ENCODE data around the gene AHNAK2. TPM values are rescaled to one million over a fixed set of nuclear protein-coding genes. Genes with fewer than 3 reads are reported as not detected.

Gene AHNAK2
- total RNA-seq, 1 experiment from 2014 or later = 30.8 TPM

GRCh38 chr14:104936361-104937155 lies 41.6 kb downstream of the AHNAK2 start:
- Histone ChIP-seq H3K4me1 (replicated peaks; ENCODE audit: insufficient read depth) (no peaks in the 10 kb centered on the region), H4K20me1 (ENCODE audit: insufficient read depth) (no peaks in the 10 kb centered on the region), H3K27ac (no peak overlapping the region), H3K9me2 (ENCODE audit: insufficient read depth) (no peaks in the 10 kb centered on the region), H3K4me3 (no peak overlapping the region), H3K79me2 (ENCODE audit: low read depth) (no peaks in the 10 kb centered on the region), H3K36me3 (ENCODE audit: low read depth) (no peaks in the 10 kb centered on the region), H2AFZ (no peak overlapping the region), H3K4me2 (no peak overlapping the region), H3F3A (ENCODE audit: insufficient read depth, low read depth) (0 out of 2 replicates have a peak, but pooled peaks cover 3% of the 10 kb centered on the region), H3K9me3 (ENCODE audit: insufficient read depth, low read depth) (no peaks in the 10 kb centered on the region), H3K27me3 (ENCODE audit: insufficient read depth, low read depth) (peaks cover 48% of the 10 kb centered on the region)
- TF ChIP-seq EZH2 (IDR thresholded peaks at IDR 0.05; ENCODE audit: low read depth) (no peak), CTCF (conservative IDR thresholded peaks at IDR 0.05) (no peak)
- DNase-seq = no peak
- no TSS peak for BruUV-seq (replicated peaks)
- ChIA-PET POLR2A (ENCODE audit: unreplicated experiment) (no interaction called here), CTCF (interaction anchor here (0.6 kb wide), 1 partner anchor 28 kb away, joined by 4 read pairs; no protein-coding TSS in a partner anchor)
- intact Hi-C loops (cut with micrococcal nuclease; ENCODE audit: unreplicated experiment) = no loop called here

- H3K4me1 ChIP-seq (replicated peaks; ENCODE audit: insufficient read depth) = no peaks in the 10 kb centered on the region
- intact Hi-C loops (cut with micrococcal nuclease; ENCODE audit: unreplicated experiment) = no loop called here
- ChIA-PET POLR2A (ENCODE audit: unreplicated experiment) (no interaction called here), CTCF (interaction anchor here (0.6 kb wide), 1 partner anchor 27 kb away, joined by 4 read pairs; no protein-coding TSS in a partner anchor)
- no peaks in the 10 kb centered on the region for H3K9me3 ChIP-seq (ENCODE audit: insufficient read depth, low read depth)
- no TSS peak for BruUV-seq (replicated peaks)
- no peak overlapping the region for H2AFZ ChIP-seq
- no peak overlapping the region for H3K4me2 ChIP-seq
- H4K20me1 ChIP-seq (ENCODE audit: insufficient read depth) = no peaks in the 10 kb centered on the region
- H3K27me3 ChIP-seq (ENCODE audit: insufficient read depth, low read depth) = peaks cover 48% of the 10 kb centered on the region
- H3K36me3 ChIP-seq (ENCODE audit: low read depth) = no peaks in the 10 kb centered on the region
- no peak overlapping the region for H3K4me3 ChIP-seq
- no peak for TF ChIP-seq CTCF (conservative IDR thresholded peaks at IDR 0.05)
- TF ChIP-seq EZH2 (IDR thresholded peaks at IDR 0.05; ENCODE audit: low read depth) = no peak
- H3K9me2 ChIP-seq (ENCODE audit: insufficient read depth) = no peaks in the 10 kb centered on the region
- no peak for DNase-seq
- no peak overlapping the region for H3K27ac ChIP-seq
- 0 out of 2 replicates have a peak, but pooled peaks cover 3% of the 10 kb centered on the region for H3F3A ChIP-seq (ENCODE audit: insufficient read depth, low read depth)
- H3K79me2 ChIP-seq (ENCODE audit: low read depth) = no peaks in the 10 kb centered on the region
These were observed 42.2 kb downstream of the AHNAK2 start for GRCh38 chr14:104935955-104936354.

GRCh38 chr14:104935026-104935650 lies 43.0 kb downstream of the AHNAK2 start:
- no peaks in the 10 kb centered on the region for H3K79me2 ChIP-seq (ENCODE audit: low read depth)
- peaks cover 43% of the 10 kb centered on the region for H3K27me3 ChIP-seq (ENCODE audit: insufficient read depth, low read depth)
- H3K36me3 ChIP-seq (ENCODE audit: low read depth) = no peaks in the 10 kb centered on the region
- no peak overlapping the region for H3K4me3 ChIP-seq
- H3K4me1 ChIP-seq (replicated peaks; ENCODE audit: insufficient read depth) = no peaks in the 10 kb centered on the region
- H3K4me2 ChIP-seq = no peak overlapping the region
- peaks cover 3% of the 10 kb centered on the region; the same call in 1 of the 2 replicates for H3F3A ChIP-seq (ENCODE audit: insufficient read depth, low read depth)
- POLR2A ChIA-PET (ENCODE audit: unreplicated experiment) = no interaction called here
- no peak overlapping the region for H2AFZ ChIP-seq
- H4K20me1 ChIP-seq (ENCODE audit: insufficient read depth) = no peaks in the 10 kb centered on the region
- no TSS peak for BruUV-seq (replicated peaks)
- no peak for DNase-seq
- H3K9me3 ChIP-seq (ENCODE audit: insufficient read depth, low read depth) = no peaks in the 10 kb centered on the region
- H3K9me2 ChIP-seq (ENCODE audit: insufficient read depth) = no peaks in the 10 kb centered on the region
- TF ChIP-seq EZH2 (IDR thresholded peaks at IDR 0.05; ENCODE audit: low read depth) (no peak), CTCF (conservative IDR thresholded peaks at IDR 0.05) (no peak)
- intact Hi-C loops (cut with micrococcal nuclease; ENCODE audit: unreplicated experiment) = no loop called here
- CTCF ChIA-PET = interaction anchor here (0.7 kb wide), 1 partner anchor 28 kb away, joined by 3 read pairs; no protein-coding TSS in a partner anchor
- no peak overlapping the region for H3K27ac ChIP-seq
